ENCODE data around the gene PCSK5. TPM values are rescaled to one million over a fixed set of nuclear protein-coding genes. Genes with fewer than 3 reads are reported as not detected.

Gene PCSK5
- total and polyA plus RNA-seq, 8 donors, result 0.99 to 10.3 (median 4.4) TPM

DNA sequence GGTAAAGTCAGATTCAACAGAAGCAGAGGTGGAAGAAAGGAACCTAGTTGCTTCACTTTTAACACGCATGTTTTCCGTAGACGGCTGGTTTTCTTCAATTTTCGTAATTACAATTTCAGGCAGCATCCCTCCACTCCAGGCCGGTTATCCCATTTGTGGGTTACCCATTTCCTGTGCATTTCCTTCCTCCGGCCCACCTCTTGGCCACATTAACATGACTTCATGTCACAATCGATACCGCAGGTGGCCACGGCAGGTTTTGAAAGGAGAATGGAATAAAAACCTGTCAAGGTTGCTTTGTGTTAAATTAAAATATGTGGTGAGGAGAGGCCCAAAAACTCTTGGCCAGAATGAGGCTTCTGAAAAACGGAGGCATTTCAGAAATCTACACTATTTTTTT is 130.2 kb downstream of the PCSK5 start:
- TF ChIP-seq, protein P1, sequence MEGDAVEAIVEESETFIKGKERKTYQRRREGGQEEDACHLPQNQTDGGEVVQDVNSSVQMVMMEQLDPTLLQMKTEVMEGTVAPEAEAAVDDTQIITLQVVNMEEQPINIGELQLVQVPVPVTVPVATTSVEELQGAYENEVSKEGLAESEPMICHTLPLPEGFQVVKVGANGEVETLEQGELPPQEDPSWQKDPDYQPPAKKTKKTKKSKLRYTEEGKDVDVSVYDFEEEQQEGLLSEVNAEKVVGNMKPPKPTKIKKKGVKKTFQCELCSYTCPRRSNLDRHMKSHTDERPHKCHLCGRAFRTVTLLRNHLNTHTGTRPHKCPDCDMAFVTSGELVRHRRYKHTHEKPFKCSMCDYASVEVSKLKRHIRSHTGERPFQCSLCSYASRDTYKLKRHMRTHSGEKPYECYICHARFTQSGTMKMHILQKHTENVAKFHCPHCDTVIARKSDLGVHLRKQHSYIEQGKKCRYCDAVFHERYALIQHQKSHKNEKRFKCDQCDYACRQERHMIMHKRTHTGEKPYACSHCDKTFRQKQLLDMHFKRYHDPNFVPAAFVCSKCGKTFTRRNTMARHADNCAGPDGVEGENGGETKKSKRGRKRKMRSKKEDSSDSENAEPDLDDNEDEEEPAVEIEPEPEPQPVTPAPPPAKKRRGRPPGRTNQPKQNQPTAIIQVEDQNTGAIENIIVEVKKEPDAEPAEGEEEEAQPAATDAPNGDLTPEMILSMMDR (IDR thresholded peaks at IDR 0.05), result no peak
- Histone ChIP-seq H3K4me3 (no peak overlapping the region), H3K9me3 (no peaks in the 10 kb centered on the region), H3K4me1 (no peaks in the 10 kb centered on the region), H3K27ac (no peak overlapping the region), H3K27me3 (no peaks in the 10 kb centered on the region), H3K36me3 (no peaks in the 10 kb centered on the region)
- DNase-seq (no peak), FAIRE-seq (no peak), ATAC-seq (no peak)
- intact Hi-C loops (cut with DNase I), result no loop called here
- 87 to 93% methylated on average over 10 of the region's 10 CpGs for WGBS, 2 donors

DNA sequence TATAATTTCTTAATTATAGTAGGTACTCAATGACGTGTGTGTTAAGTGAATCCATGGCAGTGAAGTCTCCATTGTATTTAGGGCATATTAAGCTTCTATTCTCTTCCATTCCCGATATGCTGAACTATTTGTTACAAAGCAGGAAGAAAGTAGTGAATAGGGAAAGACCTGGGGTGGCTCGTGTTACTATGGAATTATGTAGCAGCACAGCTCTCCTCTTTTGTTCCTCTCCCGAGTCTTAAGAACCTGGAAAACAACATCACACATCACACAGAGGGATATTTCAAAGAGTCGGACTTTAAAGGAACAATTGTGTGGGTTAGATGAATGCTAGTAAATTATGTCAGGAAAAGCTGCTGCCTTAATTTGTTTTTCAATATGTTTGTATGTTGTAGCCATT is 131.8 kb downstream of the PCSK5 start:
- ATAC-seq, result no peak
- H3K4me3 ChIP-seq, result no peak overlapping the region
- no peaks in the 10 kb centered on the region for H3K36me3 ChIP-seq
- intact Hi-C loops (cut with DNase I), result no loop called here
- no peaks in the 10 kb centered on the region for H3K27me3 ChIP-seq
- TF ChIP-seq, protein P1 (IDR thresholded peaks at IDR 0.05), result no peak
- no peaks in the 10 kb centered on the region for H3K4me1 ChIP-seq
- no peak for DNase-seq
- 80 to 89% methylated on average over 5 of the region's 5 CpGs for WGBS, 2 donors
- no peaks in the 10 kb centered on the region for H3K9me3 ChIP-seq
- H3K27ac ChIP-seq, result no peak overlapping the region
- no peak for FAIRE-seq

DNA sequence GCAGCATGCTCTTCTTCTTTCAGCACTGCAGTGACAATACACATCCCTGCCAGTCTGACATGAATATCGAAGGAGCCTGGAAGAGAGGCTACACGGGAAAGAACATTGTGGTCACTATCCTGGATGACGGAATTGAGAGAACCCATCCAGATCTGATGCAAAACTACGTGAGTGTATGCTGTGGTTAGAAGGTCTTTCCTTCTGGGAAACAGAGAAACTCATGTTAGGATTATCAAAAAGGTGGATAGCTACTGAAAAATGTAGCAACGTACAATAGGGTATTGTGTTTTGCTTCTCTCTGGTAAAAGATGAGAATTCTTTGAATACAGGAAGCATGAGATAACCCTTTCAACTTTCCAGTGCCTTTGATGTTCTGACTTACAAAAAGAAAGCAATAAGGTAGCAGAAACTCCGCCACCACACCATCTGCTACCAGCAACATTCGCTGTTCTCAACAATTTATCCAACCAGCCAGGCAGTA is 133.3 kb downstream of the PCSK5 start:
- Histone ChIP-seq H3K4me1 (no peaks in the 10 kb centered on the region), H3K9me3 (no peaks in the 10 kb centered on the region), H3K4me3 (no peak overlapping the region), H3K27me3 (no peaks in the 10 kb centered on the region), H3K36me3 (no peaks in the 10 kb centered on the region), H3K27ac (no peak overlapping the region)
- peak in 2 of 4 donors; percentile 18 to 26 for ATAC-seq
- intact Hi-C loops (cut with DNase I), result no loop called here
- FAIRE-seq, result no peak
- TF ChIP-seq, protein P1 (IDR thresholded peaks at IDR 0.05), result no peak
- WGBS, 2 donors, result 71 to 72% methylated on average over 7 of the region's 7 CpGs
- no peak for DNase-seq

DNA sequence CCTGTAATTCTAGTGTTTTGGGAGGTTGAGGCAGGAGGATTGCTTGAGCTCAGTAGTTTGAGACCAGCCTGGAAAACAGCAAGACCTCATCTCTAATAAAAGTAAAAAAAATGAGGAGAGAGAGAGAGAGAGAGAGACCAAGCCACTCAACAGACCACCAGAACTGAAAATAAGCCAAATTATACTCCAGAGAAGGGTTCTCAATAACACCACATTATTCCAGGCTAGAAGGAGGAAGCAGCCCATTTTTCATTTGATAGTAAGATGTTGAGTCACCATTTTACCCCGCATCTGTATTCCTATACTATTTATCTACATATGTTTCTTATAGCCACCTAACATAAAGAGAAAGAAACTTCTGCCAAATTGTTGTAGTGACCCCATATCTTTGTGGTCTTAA is 134.8 kb downstream of the PCSK5 start:
- no peak for FAIRE-seq
- intact Hi-C loops (cut with DNase I), result no loop called here
- no peak for DNase-seq
- no peaks in the 10 kb centered on the region for H3K9me3 ChIP-seq
- H3K4me1 ChIP-seq, result no peaks in the 10 kb centered on the region
- no peaks in the 10 kb centered on the region for H3K27me3 ChIP-seq
- no peak overlapping the region for H3K4me3 ChIP-seq
- ATAC-seq, result no peak
- no peaks in the 10 kb centered on the region for H3K36me3 ChIP-seq
- no peak overlapping the region for H3K27ac ChIP-seq
- WGBS, 2 donors, result 97 to 100% methylated on average over 1 of the region's 1 CpG
- TF ChIP-seq, protein P1 (IDR thresholded peaks at IDR 0.05), result no peak

DNA sequence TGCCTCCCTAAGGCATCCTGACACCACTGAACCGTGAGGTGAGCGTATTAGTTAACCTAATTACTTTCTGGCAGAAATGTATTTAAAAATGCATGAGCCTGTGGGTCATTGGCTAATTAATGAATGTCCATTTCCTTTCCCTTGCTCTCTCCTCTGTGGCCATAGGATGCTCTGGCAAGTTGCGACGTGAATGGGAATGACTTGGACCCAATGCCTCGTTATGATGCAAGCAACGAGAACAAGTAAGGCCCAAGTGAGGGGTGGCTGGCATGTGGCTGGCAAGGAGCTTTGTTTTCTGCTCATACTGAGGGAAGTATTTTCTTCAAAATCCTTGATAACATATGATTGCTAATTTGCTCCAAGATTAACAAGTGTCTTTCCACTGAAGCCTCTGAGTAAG is 136.3 kb downstream of the PCSK5 start:
- no peak for DNase-seq
- TF ChIP-seq, protein P1 (IDR thresholded peaks at IDR 0.05), result no peak
- ATAC-seq, result no peak
- 97 to 99% methylated on average over 6 of the region's 6 CpGs for WGBS, 2 donors
- H3K36me3 ChIP-seq, result no peaks in the 10 kb centered on the region
- intact Hi-C loops (cut with DNase I), result no loop called here
- FAIRE-seq, result no peak
- H3K9me3 ChIP-seq, result no peaks in the 10 kb centered on the region
- no peak overlapping the region for H3K27ac ChIP-seq
- H3K4me3 ChIP-seq, result no peak overlapping the region
- H3K27me3 ChIP-seq, result no peaks in the 10 kb centered on the region
- no peaks in the 10 kb centered on the region for H3K4me1 ChIP-seq

Data from pancreas (tissue), 10 donors.